HEK293T (cell line): ENCODE measurements around the gene RIOX2.

ENCODE experiments used
- ARNT ChIP-seq: fragments of 450-650 bp; IDR thresholded peaks from 2 replicates; pipeline ENCODE4 v1.6.1; 2017; ENCODE audit warnings: mild to moderate bottlenecking
- BHLHE40 ChIP-seq: fragments of 450-650 bp; IDR thresholded peaks from 2 replicates; pipeline ENCODE4 v1.6.1; 2016; ENCODE audit warnings: mild to moderate bottlenecking, moderate library complexity, borderline replicate concordance
- CTBP1 ChIP-seq: fragments of 450-650 bp; IDR thresholded peaks from 2 replicates; pipeline ENCODE4 v1.6.1; 2016; ENCODE audit warnings: borderline replicate concordance
- FOXA1 ChIP-seq: fragments of 450-650 bp; IDR thresholded peaks from 2 replicates; pipeline ENCODE4 v1.6.1; 2016; ENCODE audit warnings: mild to moderate bottlenecking
- FOXM1 ChIP-seq: fragments of 450-650 bp; IDR thresholded peaks from 2 replicates; pipeline ENCODE4 v1.6.1; 2017; ENCODE audit warnings: mild to moderate bottlenecking, borderline replicate concordance
- L3MBTL2 ChIP-seq: fragments of 450-650 bp; conservative IDR thresholded peaks from 2 replicates; pipeline ENCODE4 v1.6.1; 2016; ENCODE audit warnings: mild to moderate bottlenecking
- LEF1 ChIP-seq: fragments of 450-650 bp; IDR thresholded peaks from 2 replicates; pipeline ENCODE4 v1.6.1; 2017; ENCODE audit warnings: mild to moderate bottlenecking, borderline replicate concordance
- NFRKB ChIP-seq: fragments of 450-650 bp; IDR thresholded peaks from 2 replicates; pipeline ENCODE4 v1.6.1; 2016; ENCODE audit warnings: mild to moderate bottlenecking, moderate library complexity
- SP1 ChIP-seq: fragments of 450-650 bp; IDR thresholded peaks from 2 replicates; pipeline ENCODE4 v1.6.1; 2017
- SUZ12 ChIP-seq: fragments of 450-650 bp; IDR thresholded peaks from 2 replicates; pipeline ENCODE4 v1.6.1; 2016; ENCODE audit warnings: mild to moderate bottlenecking
- TARDBP ChIP-seq: fragments of 450-650 bp; IDR thresholded peaks from 2 replicates; pipeline ENCODE4 v1.6.1; 2016
- TF ChIP-seq, protein P1 (sequence below): fragments of 450-650 bp; IDR thresholded peaks from 2 replicates; pipeline ENCODE4 v1.6.1; 2016

DNA sequence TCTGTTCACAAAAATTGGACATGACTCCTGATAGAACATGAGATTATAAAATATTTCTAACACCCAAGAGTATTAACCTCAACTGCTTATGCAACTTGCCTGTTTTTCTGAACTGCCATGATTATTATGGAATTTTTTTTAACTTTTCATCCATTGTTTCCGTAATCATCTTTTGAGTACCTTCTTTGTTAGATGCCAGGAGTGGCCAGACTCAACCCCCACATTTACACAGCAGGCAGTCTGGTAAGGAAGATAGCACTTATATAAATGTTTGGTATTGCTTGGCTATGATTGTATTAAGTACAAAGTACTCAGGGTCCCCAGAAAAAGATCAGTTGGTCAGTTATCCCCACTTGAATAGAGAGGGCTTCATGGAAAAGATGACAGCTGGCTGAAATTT is 76.1 kb downstream of the RIOX2 start:
- TF ChIP-seq NFRKB: no peak
- TF ChIP-seq BHLHE40: no peak
- no peak for TF ChIP-seq TARDBP
- TF ChIP-seq CTBP1: no peak
- no peak for TF ChIP-seq SP1
- TF ChIP-seq FOXA1: no peak
- no peak for TF ChIP-seq LEF1
- no peak for TF ChIP-seq L3MBTL2
- TF ChIP-seq SUZ12: no peak
- TF ChIP-seq ARNT: no peak
- no peak for TF ChIP-seq FOXM1
- TF ChIP-seq, protein P1, sequence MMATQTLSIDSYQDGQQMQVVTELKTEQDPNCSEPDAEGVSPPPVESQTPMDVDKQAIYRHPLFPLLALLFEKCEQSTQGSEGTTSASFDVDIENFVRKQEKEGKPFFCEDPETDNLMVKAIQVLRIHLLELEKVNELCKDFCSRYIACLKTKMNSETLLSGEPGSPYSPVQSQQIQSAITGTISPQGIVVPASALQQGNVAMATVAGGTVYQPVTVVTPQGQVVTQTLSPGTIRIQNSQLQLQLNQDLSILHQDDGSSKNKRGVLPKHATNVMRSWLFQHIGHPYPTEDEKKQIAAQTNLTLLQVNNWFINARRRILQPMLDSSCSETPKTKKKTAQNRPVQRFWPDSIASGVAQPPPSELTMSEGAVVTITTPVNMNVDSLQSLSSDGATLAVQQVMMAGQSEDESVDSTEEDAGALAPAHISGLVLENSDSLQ: no peak
